Body of pancreas (tissue), 4 donors: Measurements from ENCODE around the gene SLC35F3. TPM values are rescaled to one million over a fixed set of nuclear protein-coding genes. Genes with fewer than 3 reads are reported as not detected.
A peak's percentile ranks its signal among the peaks of the same experiment; 100 is the strongest.

Source experiments
- ATAC-seq: fragments of 150-250 bp; one replicate; pipeline ENCODE4 v1.9.1; 2016
- DNase-seq, 4 donors: peaks; one replicate each; pipeline ENCODE4 v3.0.0-alpha.2; 2019
- H3K27ac ChIP-seq, 4 donors: fragments of 200-600 bp; sonication (generic); 1 replicate in 3 of 4; 2 replicates in 1 of 4; pipeline versions ENCODE4 v1.5.1 to v1.6.1; 2016 to 2019; ENCODE audit warnings: mild to moderate bottlenecking in 1 of 4, mixed read lengths in 1 of 4, moderate library complexity in 1 of 4
- H3K27me3 ChIP-seq, 2 donors: fragments of 200-600 bp; sonication (generic); one replicate each; pipeline ENCODE4 v1.6.0; 2016; ENCODE audit warnings: mild to moderate bottlenecking in 1 of 2
- H3K36me3 ChIP-seq, 2 donors: fragments of 200-600 bp; sonication (generic); replicated peaks in 1 of 2; 2 replicates each; pipeline ENCODE4 v1.5.1; 2016; ENCODE audit warnings: low read depth in 2 of 2; ENCODE audit not compliant: insufficient read depth in 1 of 2
- H3K4me1 ChIP-seq: fragments of 200-600 bp; sonication (generic); one replicate; pipeline ENCODE4 v1.6.0; 2016
- H3K4me3 ChIP-seq, 2 donors: fragments of 200-600 bp; sonication (generic); 1 replicate in 1 of 2; 2 replicates in 1 of 2; pipeline ENCODE4 v1.5.1; 2016 to 2019
- H3K9me3 ChIP-seq, 3 donors: fragments of 200-600 bp; sonication (generic); 1 replicate in 2 of 3; 2 replicates in 1 of 3; pipeline ENCODE4 v1.5.1; 2016
- POLR2A ChIP-seq, 3 donors: fragments of 450-650 bp; IDR thresholded peaks; one replicate each; pipeline ENCODE4 v1.6.1; 2016; ENCODE audit warnings: antibody characterized with exemption in 3 of 3, mild to moderate bottlenecking in 2 of 3
- WGBS, 2 donors: methylation state at CpG; one replicate each; pipeline ENCODE4 v1.1.5; 2017; 5-methylcytosine and 5-hydroxymethylcytosine counted together
- intact Hi-C: fragments of 100-400 bp; cut with DNase I; formaldehyde crosslinking; loops from one replicate; pipeline ENCODE4 v1.15.1; 2023
- total RNA-seq, 2 donors: library from RNA; depleted of rRNA; stranded (reverse); fragments of >200 nt; gene quantifications; one replicate each; pipeline ENCODE4 v1.1.0, GENCODE V29; 2016
- TF ChIP-seq, protein P1 (sequence below), 7 experiments: fragments of 450-650 bp in 4 of 7; fragments of 200-600 bp in 3 of 7; sonication (generic) in 3 of 7; IDR thresholded peaks; one replicate each; pipeline ENCODE4 v1.5.1; 2016 to 2019; ENCODE audit warnings: antibody characterized with exemption in 7 of 7

The SLC35F3 gene
- total RNA-seq, 2 donors from 2014 or later = 0.99 to 11.7 TPM

DNA sequence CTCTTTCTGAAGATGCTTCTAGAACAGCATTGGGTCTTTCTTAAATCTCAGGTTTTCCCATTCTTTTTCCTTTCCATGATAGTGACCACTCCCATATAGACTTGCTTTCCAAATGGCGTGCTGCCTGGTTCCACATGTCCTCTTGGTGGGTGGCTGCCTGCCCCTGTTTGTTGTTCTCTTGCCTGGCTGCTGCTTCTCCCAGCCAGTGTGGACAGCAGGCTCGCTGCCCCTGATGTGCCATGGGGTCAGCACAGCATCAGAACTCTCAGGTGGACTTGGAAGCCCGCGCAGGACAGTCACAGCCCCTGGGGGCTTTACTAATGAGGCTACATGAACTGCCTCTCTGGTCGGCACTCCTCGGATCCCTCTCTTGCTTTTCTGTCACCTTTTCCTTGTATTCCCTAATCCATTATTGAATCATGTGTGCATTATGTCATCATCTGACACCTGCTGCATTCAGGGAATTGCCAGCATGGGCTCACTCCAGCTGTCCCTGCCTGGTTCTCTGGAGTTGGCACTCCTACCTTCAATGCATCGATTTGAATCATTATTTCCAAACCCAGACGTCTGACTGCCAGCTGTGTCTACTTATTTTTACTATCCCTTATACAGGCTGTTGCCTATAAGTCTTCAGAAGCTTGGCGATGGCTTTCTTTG lies 368.3 kb downstream of the SLC35F3 start:
- H3K27me3 ChIP-seq = no peaks in the 10 kb centered on the region
- intact Hi-C loops = no loop called here
- H3K27ac ChIP-seq = peak overlapping the region in 3 of 4 donors; percentile 42 to 72 (median 47)
- H3K9me3 ChIP-seq = no peaks in the 10 kb centered on the region
- ATAC-seq (peak; percentile 84), DNase-seq (peak; percentile 34 to 78 (median 55))
- 76 to 77% methylated on average over 9 of the region's 9 CpGs for WGBS, 2 donors
- H3K36me3 ChIP-seq = no peaks in the 10 kb centered on the region
- peaks cover 10% of the 10 kb centered on the region for H3K4me1 ChIP-seq
- no peak overlapping the region for H3K4me3 ChIP-seq
- TF ChIP-seq POLR2A (IDR thresholded peaks at IDR 0.05) = no peak
- TF ChIP-seq, protein P1, sequence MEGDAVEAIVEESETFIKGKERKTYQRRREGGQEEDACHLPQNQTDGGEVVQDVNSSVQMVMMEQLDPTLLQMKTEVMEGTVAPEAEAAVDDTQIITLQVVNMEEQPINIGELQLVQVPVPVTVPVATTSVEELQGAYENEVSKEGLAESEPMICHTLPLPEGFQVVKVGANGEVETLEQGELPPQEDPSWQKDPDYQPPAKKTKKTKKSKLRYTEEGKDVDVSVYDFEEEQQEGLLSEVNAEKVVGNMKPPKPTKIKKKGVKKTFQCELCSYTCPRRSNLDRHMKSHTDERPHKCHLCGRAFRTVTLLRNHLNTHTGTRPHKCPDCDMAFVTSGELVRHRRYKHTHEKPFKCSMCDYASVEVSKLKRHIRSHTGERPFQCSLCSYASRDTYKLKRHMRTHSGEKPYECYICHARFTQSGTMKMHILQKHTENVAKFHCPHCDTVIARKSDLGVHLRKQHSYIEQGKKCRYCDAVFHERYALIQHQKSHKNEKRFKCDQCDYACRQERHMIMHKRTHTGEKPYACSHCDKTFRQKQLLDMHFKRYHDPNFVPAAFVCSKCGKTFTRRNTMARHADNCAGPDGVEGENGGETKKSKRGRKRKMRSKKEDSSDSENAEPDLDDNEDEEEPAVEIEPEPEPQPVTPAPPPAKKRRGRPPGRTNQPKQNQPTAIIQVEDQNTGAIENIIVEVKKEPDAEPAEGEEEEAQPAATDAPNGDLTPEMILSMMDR (IDR thresholded peaks at IDR 0.05) = no peak

DNA sequence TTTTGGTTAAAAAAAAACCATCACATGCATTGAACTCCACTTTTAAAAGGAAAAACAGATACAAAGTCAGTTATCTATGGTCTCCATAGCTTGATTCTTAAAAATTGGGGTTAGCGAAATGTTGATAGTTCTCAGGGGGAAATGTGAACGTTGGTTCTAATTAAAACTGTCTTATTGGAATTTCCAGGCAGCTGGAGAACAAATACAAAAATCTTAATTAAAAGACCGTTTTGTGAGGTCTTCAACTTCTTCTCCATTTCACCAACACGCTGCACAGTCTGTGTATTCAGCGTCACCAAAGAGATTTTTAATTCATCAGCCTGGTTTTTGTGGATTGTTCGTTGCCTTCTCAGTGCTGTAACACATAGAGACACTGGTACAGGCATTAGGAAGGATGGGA lies 369.5 kb downstream of the SLC35F3 start:
- no peak for DNase-seq
- no peaks in the 10 kb centered on the region for H3K9me3 ChIP-seq
- 85 to 87% methylated on average over 6 of the region's 6 CpGs for WGBS, 2 donors
- ATAC-seq = no peak
- no peaks in the 10 kb centered on the region for H3K27me3 ChIP-seq
- intact Hi-C loops = no loop called here
- no peak overlapping the region for H3K27ac ChIP-seq
- H3K4me1 ChIP-seq = peaks cover 10% of the 10 kb centered on the region
- no peaks in the 10 kb centered on the region for H3K36me3 ChIP-seq
- no peak overlapping the region for H3K4me3 ChIP-seq
- no peak for TF ChIP-seq POLR2A (IDR thresholded peaks at IDR 0.05)
- TF ChIP-seq, protein P1 (IDR thresholded peaks at IDR 0.05) = no peak

DNA sequence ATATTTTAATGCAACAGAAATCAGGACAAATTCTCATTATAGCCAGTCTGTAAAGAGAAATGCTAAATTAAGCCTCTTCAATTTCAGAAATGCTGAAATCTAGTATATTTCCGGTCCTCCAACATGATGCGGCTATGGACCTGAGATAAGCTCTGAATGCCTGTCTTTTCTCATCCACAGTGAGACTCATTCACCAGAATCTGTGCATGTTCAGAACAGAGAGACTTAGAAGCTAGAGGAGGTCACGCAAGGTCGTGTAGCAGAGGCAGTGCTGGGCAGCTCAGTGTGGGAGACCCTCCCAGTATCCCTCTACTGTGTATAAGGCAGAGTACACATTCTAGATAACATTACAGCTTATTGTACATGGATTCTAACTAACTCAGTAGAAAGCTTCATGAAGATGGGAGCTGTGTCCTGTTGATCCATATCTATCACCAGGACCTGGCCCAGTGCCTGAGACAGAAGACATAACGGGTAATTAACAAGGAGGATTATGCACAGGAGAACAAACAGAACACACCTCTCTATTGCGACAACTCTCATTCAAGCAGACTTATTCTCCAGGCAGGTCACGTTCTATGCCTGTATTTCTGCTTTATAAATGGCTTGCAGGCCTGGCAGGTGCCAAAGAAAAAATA lies 371.8 kb downstream of the SLC35F3 start:
- 79 to 80% methylated on average over 7 of the region's 7 CpGs for WGBS, 2 donors
- TF ChIP-seq, protein P1 (IDR thresholded peaks at IDR 0.05) = no peak
- no peak for TF ChIP-seq POLR2A (IDR thresholded peaks at IDR 0.05)
- H3K36me3 ChIP-seq = no peaks in the 10 kb centered on the region
- no peak overlapping the region for H3K27ac ChIP-seq
- peaks cover 10% of the 10 kb centered on the region for H3K4me1 ChIP-seq
- intact Hi-C loops = no loop called here
- no peaks in the 10 kb centered on the region for H3K27me3 ChIP-seq
- ATAC-seq = no peak
- no peak overlapping the region for H3K4me3 ChIP-seq
- no peaks in the 10 kb centered on the region for H3K9me3 ChIP-seq
- DNase-seq = peak in 2 of 4 donors; percentile 10 to 12

DNA sequence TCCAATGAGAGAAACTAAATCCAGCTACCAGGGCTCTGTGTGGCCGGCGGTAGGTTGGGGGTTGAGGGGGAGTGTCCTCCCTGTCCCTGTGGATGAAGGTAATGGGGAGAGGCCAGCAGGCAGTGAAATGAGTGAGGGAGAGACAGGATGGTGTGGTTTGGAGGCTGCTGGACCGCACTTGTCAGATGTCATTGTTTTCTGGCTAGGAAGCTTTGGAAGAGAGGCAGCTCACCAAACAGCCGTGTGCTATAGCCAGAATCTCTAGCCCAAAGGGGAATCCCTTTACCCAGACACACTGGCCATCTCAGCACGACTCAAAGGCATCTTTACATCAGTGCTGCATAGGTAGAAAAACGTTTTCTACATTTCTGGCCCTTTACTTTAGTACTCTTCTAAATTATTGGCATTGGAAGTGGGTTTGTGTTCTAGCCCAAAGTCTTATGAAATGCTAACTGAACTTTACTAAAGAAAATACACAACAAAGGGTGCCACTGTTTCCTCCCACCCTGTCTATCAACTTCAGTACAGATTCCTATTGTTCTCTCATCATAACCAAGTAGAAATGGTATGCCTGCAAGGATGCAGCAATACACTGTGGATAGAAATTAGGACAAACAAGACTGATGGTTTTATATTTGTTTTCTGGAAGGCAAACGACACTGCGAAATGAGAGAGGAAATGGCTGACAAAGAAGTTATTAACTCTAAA lies 372.8 kb downstream of the SLC35F3 start:
- intact Hi-C loops = no loop called here
- H3K27ac ChIP-seq = no peak overlapping the region
- H3K4me1 ChIP-seq = peaks cover 10% of the 10 kb centered on the region
- no peak for TF ChIP-seq POLR2A (IDR thresholded peaks at IDR 0.05)
- TF ChIP-seq, protein P1 (IDR thresholded peaks at IDR 0.05) = no peak
- no peak overlapping the region for H3K4me3 ChIP-seq
- 69 to 73% methylated on average over 8 of the region's 8 CpGs for WGBS, 2 donors
- no peak for ATAC-seq
- no peak for DNase-seq
- H3K9me3 ChIP-seq = no peaks in the 10 kb centered on the region
- no peaks in the 10 kb centered on the region for H3K36me3 ChIP-seq
- H3K27me3 ChIP-seq = no peaks in the 10 kb centered on the region
